K562 (cell line): ENCODE results near the gene LENEP. TPM values are rescaled to one million over a fixed set of nuclear protein-coding genes. Genes with fewer than 3 reads are reported as not detected.

Experiments used
- BRF2 ChIP-seq: IDR thresholded peaks from 3 replicates; pipeline ENCODE4 v1.6.1; 2011; ENCODE audit warnings: borderline replicate concordance, mild to moderate bottlenecking; ENCODE audit not compliant: insufficient read length, insufficient read depth
- CHCHD3 ChIP-seq: fragments of 250-450 bp; sonication (Bioruptor Pico); IDR thresholded peaks from 2 replicates; pipeline ENCODE4 v2.1.2; 2022; ENCODE audit warnings: mild to moderate bottlenecking
- CREB3 ChIP-seq: fragments of 450-650 bp; conservative IDR thresholded peaks from 2 replicates; pipeline ENCODE4 v1.6.1; 2016; ENCODE audit warnings: missing genetic modification characterization, low read depth, mild to moderate bottlenecking, missing compliant biosample characterization, moderate library complexity
- ETV1 ChIP-seq: fragments of 450-650 bp; conservative IDR thresholded peaks from 2 replicates; pipeline ENCODE4 v1.6.1; 2016; ENCODE audit warnings: missing genetic modification characterization, control low read depth, low read depth, missing compliant biosample characterization
- GABPA ChIP-seq: fragments of 200-800 bp; sonication (Bioruptor generic); conservative IDR thresholded peaks from 2 replicates; pipeline ENCODE4 v1.6.1; 2016; ENCODE audit warnings: low read depth, missing genetic modification characterization, missing compliant biosample characterization
- GATAD2B ChIP-seq: fragments of 450-650 bp; IDR thresholded peaks from 2 replicates; pipeline ENCODE4 v1.6.1; 2017; ENCODE audit warnings: mild to moderate bottlenecking, borderline replicate concordance
- MXI1 ChIP-seq: IDR thresholded peaks from 2 replicates; pipeline ENCODE4 v1.6.1; 2011; ENCODE audit warnings: low read depth, mild to moderate bottlenecking, improper control_type of control experiment, low read length
- NCOR1 ChIP-seq: fragments of 450-650 bp; IDR thresholded peaks from 2 replicates; pipeline ENCODE4 v1.6.1; 2016; ENCODE audit warnings: mild to moderate bottlenecking, moderate library complexity
- NFXL1 ChIP-seq: fragments of 450-650 bp; formaldehyde crosslinking; IDR thresholded peaks from 2 replicates; pipeline ENCODE4 v1.4.0; 2021; ENCODE audit warnings: mild to moderate bottlenecking
- NRF1 ChIP-seq, 2 experiments: fragments of 450-650 bp; IDR thresholded peaks in 1 of 2; conservative IDR thresholded peaks in 1 of 2; 2 replicates each; pipeline ENCODE4 v1.6.1; 2014; ENCODE audit warnings: mild to moderate bottlenecking in 2 of 2
- SP1 ChIP-seq: sonication (generic); formaldehyde crosslinking; IDR thresholded peaks from 2 replicates; pipeline ENCODE4 v1.8.1; 2022; ENCODE audit warnings: mild to moderate bottlenecking, missing genetic modification reagents
- STAT6 ChIP-seq: sonication (generic); formaldehyde crosslinking; IDR thresholded peaks from 2 replicates; pipeline ENCODE4 v1.8.1; 2023; ENCODE audit warnings: mild to moderate bottlenecking, missing genetic modification reagents
- ZNF212 ChIP-seq: fragments of 450-650 bp; formaldehyde crosslinking; IDR thresholded peaks from 2 replicates; pipeline ENCODE4 v1.4.0; 2020; ENCODE audit warnings: mild to moderate bottlenecking
- ZNF263 ChIP-seq: sonication (generic); formaldehyde crosslinking; IDR thresholded peaks from 2 replicates; pipeline ENCODE4 v1.8.0; 2022; ENCODE audit warnings: mild to moderate bottlenecking, missing genetic modification reagents, borderline replicate concordance
- ZNF445 ChIP-seq: fragments of 250-450 bp; sonication (Bioruptor Pico); IDR thresholded peaks from 2 replicates; pipeline ENCODE4 v1.4.0; 2020; ENCODE audit warnings: low read depth, mild to moderate bottlenecking, moderate library complexity
- ZNF518B ChIP-seq: fragments of 250-450 bp; sonication (Bioruptor Pico); IDR thresholded peaks from 2 replicates; pipeline ENCODE4 v1.5.0; 2021; ENCODE audit warnings: mild to moderate bottlenecking, moderate library complexity
- ZNF695 ChIP-seq: fragments of 450-650 bp; formaldehyde crosslinking; IDR thresholded peaks from 2 replicates; pipeline ENCODE4 v1.4.0; 2020; ENCODE audit warnings: mild to moderate bottlenecking, moderate library complexity
- polyA plus RNA-seq, 8 experiments: library from polyadenylated mRNA; depleted of rRNA in 4 of 8; stranded (reverse) in 5 of 8; unstranded in 3 of 8; fragments of >200 nt; fragmentation: Nextera tagmentation in 2 of 8; fragmentation: Illumina TruSeq in 1 of 8; extraction: Ambion mirVana in 2 of 8; extraction: Trizol in 1 of 8; gene quantifications; 2 replicates each; pipeline versions ENCODE4 v1.2.1 to v1.2.3, GENCODE V29; 2011 to 2014; ENCODE audit warnings: inconsistent platforms in 1 of 8, missing spikeins in 1 of 8
- total RNA-seq, 7 experiments: library from RNA; depleted of rRNA in 6 of 7; stranded (reverse); fragments of >200 nt in 6 of 7; fragmentation: Illumina TruSeq in 2 of 7; extraction: Trizol in 2 of 7; gene quantifications; 2 replicates each; pipeline versions ENCODE4 v1.2.1 to v1.2.3, GENCODE V29; 2011 to 2021; ENCODE audit warnings: low replicate concordance in 1 of 7
- TF ChIP-seq, protein P1 (sequence below): sonication (generic); formaldehyde crosslinking; IDR thresholded peaks from 2 replicates; pipeline ENCODE4 v1.8.0; 2022; ENCODE audit warnings: mild to moderate bottlenecking, missing genetic modification reagents

The LENEP gene
- total and polyA plus RNA-seq, 9 of the 15 experiments (the other 6 are each of a cell fraction or from before 2014, with no cell fraction given), result 0.23 to 0.87 (median 0.67) TPM; not detected in 5

DNA sequence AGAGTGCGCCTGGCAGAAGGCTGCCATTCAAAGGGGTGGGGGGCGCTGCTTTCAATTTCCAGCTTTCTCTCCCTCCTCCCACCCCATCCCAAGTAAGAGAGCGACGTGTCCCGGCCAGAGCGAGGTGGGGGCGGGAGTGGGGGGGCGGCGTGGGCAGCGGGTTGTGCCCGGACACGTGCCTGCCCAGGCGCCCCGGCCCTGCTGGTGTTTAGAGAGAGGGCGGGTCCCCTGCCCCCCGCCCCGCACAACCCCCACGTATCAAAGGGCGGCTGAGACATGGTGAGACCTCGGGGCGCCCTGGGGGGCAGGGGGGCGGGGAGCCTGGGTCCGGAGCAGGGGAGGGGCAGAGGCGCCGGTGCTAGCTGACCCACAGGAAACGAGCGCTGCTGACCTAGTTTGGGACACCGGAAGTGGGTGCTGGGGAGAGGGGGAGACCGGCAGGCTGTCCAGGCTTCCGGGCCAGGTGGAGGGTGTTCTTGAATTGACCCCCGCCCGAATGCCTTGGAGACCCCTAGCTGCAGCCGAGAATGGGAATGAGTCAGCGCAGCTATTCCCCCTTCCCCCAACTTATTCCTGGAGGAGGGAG is 10.5 kb downstream of the LENEP start (continued):
- TF ChIP-seq ZNF518B (CRISPR knock-in tag) (no peak), CHCHD3 (CRISPR knock-in tag) (no peak), BRF2 (no peak), STAT6 (CRISPR knock-in tag) (no peak), NFXL1 (CRISPR knock-in tag) (no peak), MXI1 (no peak), CREB3 (no peak), ZNF445 (CRISPR knock-in tag) (no peak), GABPA (tag) (peak; percentile 90), ZNF212 (CRISPR knock-in tag) (no peak), GATAD2B (0 out of 2 replicates have a peak, but pooled peaks have one; percentile 50), ETV1 (tag) (peak; percentile 84), ZNF695 (CRISPR knock-in tag) (no peak), SP1 (CRISPR knock-in tag) (no peak), NCOR1 (peak; percentile 42; the same call in 1 of the 2 replicates), ZNF263 (CRISPR knock-in tag) (0 out of 2 replicates have a peak, but pooled peaks have one; percentile 24), NRF1 (conservative IDR thresholded peaks at IDR 0.05 in 1 of 2, IDR thresholded peaks at IDR 0.05 in 1 of 2) (no peak; a peak in 1 of 4 replicates)
- TF ChIP-seq, protein P1, sequence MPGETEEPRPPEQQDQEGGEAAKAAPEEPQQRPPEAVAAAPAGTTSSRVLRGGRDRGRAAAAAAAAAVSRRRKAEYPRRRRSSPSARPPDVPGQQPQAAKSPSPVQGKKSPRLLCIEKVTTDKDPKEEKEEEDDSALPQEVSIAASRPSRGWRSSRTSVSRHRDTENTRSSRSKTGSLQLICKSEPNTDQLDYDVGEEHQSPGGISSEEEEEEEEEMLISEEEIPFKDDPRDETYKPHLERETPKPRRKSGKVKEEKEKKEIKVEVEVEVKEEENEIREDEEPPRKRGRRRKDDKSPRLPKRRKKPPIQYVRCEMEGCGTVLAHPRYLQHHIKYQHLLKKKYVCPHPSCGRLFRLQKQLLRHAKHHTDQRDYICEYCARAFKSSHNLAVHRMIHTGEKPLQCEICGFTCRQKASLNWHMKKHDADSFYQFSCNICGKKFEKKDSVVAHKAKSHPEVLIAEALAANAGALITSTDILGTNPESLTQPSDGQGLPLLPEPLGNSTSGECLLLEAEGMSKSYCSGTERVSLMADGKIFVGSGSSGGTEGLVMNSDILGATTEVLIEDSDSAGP (CRISPR knock-in tag), result no peak
